ENCODE data around the gene TRPM3.

GRCh38 chr9:70535546-70536323 is 585.7 kb downstream of the TRPM3 start:
- TF ChIP-seq CTCF (conservative IDR thresholded peaks at IDR 0.05): no peak
- no peak for TF ChIP-seq EZH2 (IDR thresholded peaks at IDR 0.05; ENCODE audit: low read depth)
